Measurements from ENCODE around the gene CABCOCO1.

GRCh38 chr10:61757001-61757400 lies 94.3 kb downstream of the CABCOCO1 start:
- TF ChIP-seq EZH2phosphoT487 (IDR thresholded peaks at IDR 0.05; ENCODE audit: borderline replicate concordance) (no peak), CTCF (IDR thresholded peaks at IDR 0.05 in 2 of 3, conservative IDR thresholded peaks at IDR 0.05 in 1 of 3; ENCODE audit: borderline replicate concordance in 1 of 3, insufficient read depth in 1 of 3, low read depth in 2 of 3, low read length in 2 of 3) (no peak), POLR2A (IDR thresholded peaks at IDR 0.05; ENCODE audit: borderline replicate concordance, extremely low read depth, insufficient read depth, insufficient read length) (no peak), CEBPB (IDR thresholded peaks at IDR 0.05; ENCODE audit: low read depth) (no peak), POLR2AphosphoS5 (IDR thresholded peaks at IDR 0.05; ENCODE audit: low read depth, low read length) (no peak), RAD21 (IDR thresholded peaks at IDR 0.05; ENCODE audit: low read depth) (no peak), MAX (IDR thresholded peaks at IDR 0.05) (no peak), ZNF274 (IDR thresholded peaks at IDR 0.05; ENCODE audit: low read depth, low read length) (no peak), EZH2 (IDR thresholded peaks at IDR 0.05) (no peak), SP1 (IDR thresholded peaks at IDR 0.05; ENCODE audit: low read depth) (no peak), REST (IDR thresholded peaks at IDR 0.05; ENCODE audit: low read depth) (no peak)

Measured in HCT116 (cell line).